GM18502 (cell line): ENCODE measurements around the gene RAB12.
"Not testable (repeated sequence)": the region's sequence is repeated elsewhere in the genome, so short reads cannot be mapped to it uniquely, and the experiment has no call there.

Experiments
- ATAC-seq: cut with Tn5 transposase; IDR thresholded peaks from one replicate; pipeline ENCODE4 v1.9.1; 2021; ENCODE audit warnings: mild to moderate bottlenecking; ENCODE audit not compliant: unreplicated experiment, poor library complexity

The RAB12 gene

GRCh38 chr18:8610459-8610851 is 1.2 kb downstream of the RAB12 start:
- no peak for ATAC-seq

- no peak for ATAC-seq
Observed at GRCh38 chr18:8611916-8612576, 2.8 kb downstream of the RAB12 start.

GRCh38 chr18:8614875-8615274 is 5.6 kb downstream of the RAB12 start:
- no peak for ATAC-seq

GRCh38 chr18:8615397-8616027 is 6.3 kb downstream of the RAB12 start:
- ATAC-seq, result no peak

GRCh38 chr18:8616028-8616401 is 6.8 kb downstream of the RAB12 start:
- no peak for ATAC-seq

- ATAC-seq, result no peak
Observed at GRCh38 chr18:8617907-8618306, 8.7 kb downstream of the RAB12 start.

- ATAC-seq, result no peak
Observed at GRCh38 chr18:8619041-8619440, 9.8 kb downstream of the RAB12 start.

- ATAC-seq, result no peak
Observed at GRCh38 chr18:8619835-8620577, 10.8 kb downstream of the RAB12 start.

GRCh38 chr18:8620845-8621244 is 11.6 kb downstream of the RAB12 start:
- no peak for ATAC-seq

- ATAC-seq, result not testable (repeated sequence)
Observed at GRCh38 chr18:8622625-8623024, 13.4 kb downstream of the RAB12 start.

GRCh38 chr18:8623549-8624106 is 14.4 kb downstream of the RAB12 start:
- ATAC-seq, result peak; percentile 86

- no peak for ATAC-seq
Observed at GRCh38 chr18:8625461-8626092, 16.3 kb downstream of the RAB12 start.

GRCh38 chr18:8626414-8627106 is 17.3 kb downstream of the RAB12 start:
- no peak for ATAC-seq

- no peak for ATAC-seq
Observed at GRCh38 chr18:8627107-8627472, 17.9 kb downstream of the RAB12 start.

GRCh38 chr18:8627540-8627939 is 18.3 kb downstream of the RAB12 start:
- ATAC-seq, result no peak

GRCh38 chr18:8629602-8630001 is 20.4 kb downstream of the RAB12 start:
- ATAC-seq, result no peak

- ATAC-seq, result no peak
Observed at GRCh38 chr18:8630546-8630945, 21.3 kb downstream of the RAB12 start.

GRCh38 chr18:8631265-8631664 is 22.0 kb downstream of the RAB12 start:
- ATAC-seq, result no peak

- ATAC-seq, result no peak
Observed at GRCh38 chr18:8632386-8632785, 23.1 kb downstream of the RAB12 start.

- no peak for ATAC-seq
Observed at GRCh38 chr18:8634508-8634907, 25.3 kb downstream of the RAB12 start.
